ENCODE results near the gene UPK1A. TPM values are rescaled to one million over a fixed set of nuclear protein-coding genes. Genes with fewer than 3 reads are reported as not detected.

UPK1A gene
- total RNA-seq, 1 experiment from 2014 or later, result 0.69 TPM

DNA sequence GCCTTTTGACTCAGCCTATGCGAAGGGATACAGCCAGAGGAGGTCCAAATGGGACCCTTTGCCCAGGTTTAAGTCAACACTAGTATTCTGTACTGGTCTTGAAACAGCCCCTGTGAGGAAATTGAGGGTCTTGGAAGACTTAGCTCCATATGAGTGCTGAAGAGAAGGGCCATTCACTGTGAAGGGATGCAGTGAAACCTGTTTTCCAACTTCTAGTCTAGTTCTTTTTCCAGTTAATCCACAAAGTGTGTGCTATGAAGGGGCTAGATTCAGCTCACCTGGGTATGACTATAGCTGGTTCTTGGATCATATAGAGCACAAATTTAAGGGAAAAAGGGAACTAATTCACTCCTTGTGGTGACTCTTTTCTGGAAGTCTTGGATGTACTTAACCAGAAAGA, 42.1 kb downstream of the UPK1A start:
- H2AFZ ChIP-seq (ENCODE audit: low read depth, low read length, poor library complexity, severe bottlenecking), result no peak overlapping the region
- no peak overlapping the region for H3K9ac ChIP-seq (ENCODE audit: low read length)
- ChIA-PET POLR2A (no interaction called here), CTCF (no interaction called here), RAD21 (ENCODE audit: low non-redundant PET in 1 of 2, low total read pairs in 2 of 2, uncharacterized antibody in 2 of 2, unreplicated experiment in 2 of 2) (no interaction called here)
- H3K4me1 ChIP-seq (ENCODE audit: control insufficient read depth in 1 of 2, insufficient read depth in 2 of 2, low read length in 2 of 2), result peaks cover 0 to 10% of the 10 kb centered on the region in 2 experiments; a peak in 1 of 4 replicates
- no peaks in the 10 kb centered on the region for H3K27me3 ChIP-seq (ENCODE audit: insufficient read depth, low read length)
- no peak for ATAC-seq
- no peaks in the 10 kb centered on the region for H3K9me3 ChIP-seq (ENCODE audit: control insufficient read depth in 1 of 2, insufficient read depth in 1 of 2, low read depth in 1 of 2, low read length in 2 of 2)
- TF ChIP-seq RAD21 (IDR thresholded peaks at IDR 0.05; ENCODE audit: low read depth) (no peak), SP1 (IDR thresholded peaks at IDR 0.05; ENCODE audit: low read depth) (no peak), JUND (IDR thresholded peaks at IDR 0.05) (no peak), SRF (IDR thresholded peaks at IDR 0.05; ENCODE audit: low read depth) (no peak), ZNF274 (IDR thresholded peaks at IDR 0.05; ENCODE audit: low read depth, low read length) (no peak), EZH2phosphoT487 (IDR thresholded peaks at IDR 0.05; ENCODE audit: borderline replicate concordance) (no peak), POLR2A (IDR thresholded peaks at IDR 0.05; ENCODE audit: borderline replicate concordance, extremely low read depth, insufficient read depth, insufficient read length) (no peak), YY1 (IDR thresholded peaks at IDR 0.05; ENCODE audit: extremely low read depth, insufficient replicate concordance, low read depth, low read length) (no peak), ELF1 (IDR thresholded peaks at IDR 0.05; ENCODE audit: borderline replicate concordance, low read depth) (no peak), FOSL1 (IDR thresholded peaks at IDR 0.05; ENCODE audit: low read depth) (no peak), MAX (IDR thresholded peaks at IDR 0.05) (no peak), CTCF (IDR thresholded peaks at IDR 0.05 in 2 of 3, conservative IDR thresholded peaks at IDR 0.05 in 1 of 3; ENCODE audit: borderline replicate concordance in 1 of 3, insufficient read depth in 1 of 3, low read depth in 2 of 3, low read length in 2 of 3) (no peak), EGR1 (IDR thresholded peaks at IDR 0.05; ENCODE audit: low read depth) (no peak)
- DNase-seq (ENCODE audit: low read depth, low spot score), result no peak
- H4K20me1 ChIP-seq (ENCODE audit: insufficient read depth), result no peaks in the 10 kb centered on the region
- no peaks in the 10 kb centered on the region for H3K79me2 ChIP-seq (ENCODE audit: insufficient read depth, low read length)
- intact Hi-C loops (cut with micrococcal nuclease), result no loop called here
- no peaks in the 10 kb centered on the region for H3K36me3 ChIP-seq (ENCODE audit: control insufficient read depth in 1 of 2, insufficient read depth in 2 of 2, low read length in 2 of 2)
- no peak overlapping the region for H3K4me3 ChIP-seq (replicated peaks in 1 of 2; ENCODE audit: low read depth in 1 of 2, low read length in 2 of 2)
- no peak overlapping the region for H3K27ac ChIP-seq (ENCODE audit: low read depth, low read length)
- no peaks in the 10 kb centered on the region for H3K9me2 ChIP-seq (ENCODE audit: insufficient read depth)
- H3K4me2 ChIP-seq (ENCODE audit: low read length), result no peak overlapping the region
- no TSS peak for BruUV-seq (replicated peaks)

Measured in HCT116 (cell line).